HepG2 (cell line): ENCODE measurements around the gene PIGZ. TPM values are rescaled to one million over a fixed set of nuclear protein-coding genes. Genes with fewer than 3 reads are reported as not detected.

Source experiments
- BCL6 ChIP-seq: IDR thresholded peaks from 2 replicates; pipeline ENCODE4 v1.6.1; 2016; ENCODE audit warnings: missing genetic modification reagents, missing compliant biosample characterization
- CEBPG ChIP-seq: IDR thresholded peaks from 2 replicates; pipeline ENCODE4 v1.6.1; 2016
- DR1 ChIP-seq: sonication (generic); formaldehyde crosslinking; IDR thresholded peaks from 2 replicates; pipeline ENCODE4 v1.8.0; 2021; ENCODE audit warnings: mild to moderate bottlenecking, missing genetic modification reagents, inconsistent platforms
- EP300 ChIP-seq, 3 experiments: sonication (generic) in 1 of 3; formaldehyde crosslinking in 1 of 3; IDR thresholded peaks; 2 replicates each; pipeline versions ENCODE4 v1.5.1 to v1.6.1; 2011 to 2020; ENCODE audit warnings: low read depth in 2 of 3, low read length in 2 of 3, borderline replicate concordance in 1 of 3, improper control_type of control experiment in 1 of 3, mild to moderate bottlenecking in 1 of 3, missing genetic modification reagents in 1 of 3, moderate library complexity in 1 of 3
- ESRRA ChIP-seq: sonication (generic); formaldehyde crosslinking; IDR thresholded peaks from 2 replicates; pipeline ENCODE4 v1.5.1; 2020; ENCODE audit warnings: mild to moderate bottlenecking, low read depth, missing genetic modification reagents
- FOXJ3 ChIP-seq: sonication (generic); formaldehyde crosslinking; IDR thresholded peaks from 2 replicates; pipeline ENCODE4 v1.4.0; 2020; ENCODE audit warnings: missing genetic modification reagents, mild to moderate bottlenecking, borderline replicate concordance
- HOMEZ ChIP-seq: IDR thresholded peaks from 2 replicates; pipeline ENCODE4 v1.6.1; 2016; ENCODE audit warnings: low read depth
- NFKBIZ ChIP-seq: IDR thresholded peaks from 2 replicates; pipeline ENCODE4 v1.6.1; 2018; ENCODE audit warnings: missing genetic modification reagents, missing compliant biosample characterization
- SAFB2 ChIP-seq: sonication (generic); formaldehyde crosslinking; IDR thresholded peaks from 2 replicates; pipeline ENCODE4 v1.5.1; 2020; ENCODE audit warnings: missing genetic modification reagents, low read depth, mild to moderate bottlenecking, borderline replicate concordance
- TCF12 ChIP-seq, 2 experiments: fragments of 450-650 bp in 1 of 2; sonication (generic) in 1 of 2; formaldehyde crosslinking in 1 of 2; IDR thresholded peaks; 2 replicates each; pipeline versions ENCODE4 v1.6.1 to v1.8.0; 2017 to 2022; ENCODE audit warnings: antibody characterized with exemption in 1 of 2, mild to moderate bottlenecking in 1 of 2, missing genetic modification reagents in 1 of 2, moderate library complexity in 1 of 2
- TEAD3 ChIP-seq: optimal IDR thresholded peaks from 2 replicates; pipeline ENCODE3; 2016; ENCODE audit warnings: borderline replicate concordance
- XRCC5 ChIP-seq: fragments of 200-400 bp; formaldehyde crosslinking; optimal IDR thresholded peaks from 2 replicates; pipeline ENCODE3; 2017; ENCODE audit warnings: mild to moderate bottlenecking, low read length
- ZNF430 ChIP-seq: sonication (generic); formaldehyde crosslinking; IDR thresholded peaks from 2 replicates; pipeline ENCODE4 v1.9.0; 2021; ENCODE audit warnings: mild to moderate bottlenecking, missing genetic modification reagents
- ZNF441 ChIP-seq: sonication (generic); formaldehyde crosslinking; IDR thresholded peaks from 2 replicates; pipeline ENCODE4 v1.7.0; 2021; ENCODE audit warnings: missing genetic modification reagents, borderline replicate concordance
- ZNF543 ChIP-seq: sonication (generic); formaldehyde crosslinking; IDR thresholded peaks from 2 replicates; pipeline ENCODE4 v1.4.0; 2020; ENCODE audit warnings: mild to moderate bottlenecking, missing genetic modification reagents
- ZNF574 ChIP-seq: sonication (generic); formaldehyde crosslinking; IDR thresholded peaks from 2 replicates; pipeline ENCODE4 v1.4.0; 2020; ENCODE audit warnings: missing genetic modification reagents
- ZNF614 ChIP-seq: IDR thresholded peaks from 2 replicates; pipeline ENCODE4 v1.6.1; 2018; ENCODE audit warnings: missing biosample characterization, missing genetic modification reagents, inconsistent platforms, borderline replicate concordance
- ZNF770 ChIP-seq: sonication (generic); formaldehyde crosslinking; IDR thresholded peaks from 2 replicates; pipeline ENCODE4 v1.5.0; 2020; ENCODE audit warnings: mild to moderate bottlenecking, missing genetic modification reagents
- ZNF788 ChIP-seq: sonication (generic); formaldehyde crosslinking; IDR thresholded peaks from 2 replicates; pipeline ENCODE4 v1.5.0; 2020; ENCODE audit warnings: mild to moderate bottlenecking, missing genetic modification reagents, borderline replicate concordance
- ZSCAN25 ChIP-seq: sonication (generic); formaldehyde crosslinking; IDR thresholded peaks from 2 replicates; pipeline ENCODE4 v1.8.0; 2022; ENCODE audit warnings: mild to moderate bottlenecking, missing genetic modification reagents
- ZSCAN31 ChIP-seq: sonication (generic); formaldehyde crosslinking; IDR thresholded peaks from 2 replicates; pipeline ENCODE4 v1.5.0; 2020; ENCODE audit warnings: low read depth, mild to moderate bottlenecking, missing genetic modification reagents
- polyA plus RNA-seq, 8 experiments: library from polyadenylated mRNA; depleted of rRNA in 3 of 8; stranded (reverse) in 7 of 8; unstranded in 1 of 8; fragments of >200 nt; fragmentation: Illumina TruSeq in 4 of 8; extraction: Trizol in 4 of 8; gene quantifications; 2 replicates each; pipeline versions ENCODE4 v1.2.1 to v1.2.3, GENCODE V29; 2011 to 2016; ENCODE audit warnings: low read depth in 4 of 8, missing spikeins in 1 of 8, mixed read lengths in 1 of 8; ENCODE audit not compliant: insufficient read depth in 1 of 8
- total RNA-seq, 5 experiments: library from RNA; depleted of rRNA; stranded (reverse); fragments of >200 nt; fragmentation: Illumina TruSeq; extraction: Trizol; gene quantifications; 2 replicates each; pipeline ENCODE4 v1.2.3, GENCODE V29; 2016; ENCODE audit warnings: low read depth in 1 of 5

Gene PIGZ
- total and polyA plus RNA-seq, 2 of the 13 experiments (the other 11 are each of a cell fraction or from before 2014, with no cell fraction given), result 4.7 to 60.5 TPM

GRCh38 chr3:196988241-196989029 lies 19.8 kb upstream of the PIGZ start (continued):
- peak; percentile 35; the same call in 1 of the 2 replicates for TF ChIP-seq ZNF543 (CRISPR knock-in tag)
- peak; percentile 38; the same call in 1 of the 2 replicates for TF ChIP-seq ZSCAN31 (CRISPR knock-in tag)
- peak; percentile 54 for TF ChIP-seq TEAD3 (CRISPR knock-in tag)
- TF ChIP-seq ZNF430 (CRISPR knock-in tag), result peak; percentile 85; the same call in 1 of the 2 replicates
- peak; percentile 80 for TF ChIP-seq BCL6 (CRISPR knock-in tag)
- TF ChIP-seq ZNF441 (CRISPR knock-in tag), result 0 out of 2 replicates have a peak, but pooled peaks have one; percentile 24
- peak; percentile 26 for TF ChIP-seq XRCC5
- peak; percentile 73; the same call in 1 of the 2 replicates for TF ChIP-seq FOXJ3 (CRISPR knock-in tag)
- TF ChIP-seq DR1, result no peak
- TF ChIP-seq ZNF788, result peak; percentile 71; the same call in 1 of the 2 replicates
- TF ChIP-seq CEBPG (CRISPR knock-in tag), result peak; percentile 47; the same call in 1 of the 2 replicates
- TF ChIP-seq ZNF614 (CRISPR knock-in tag), result peak; percentile 66; the same call in 1 of the 2 replicates
- 0 out of 2 replicates have a peak, but pooled peaks have one; percentile 23 for TF ChIP-seq HOMEZ (CRISPR knock-in tag)
- peak; percentile 57; the same call in 1 of the 2 replicates for TF ChIP-seq ZNF770
- peak in 1 of 2 experiments; percentile 45; a peak in 1 of 4 replicates for TF ChIP-seq EP300 (IDR thresholded peaks at IDR 0.05; ENCODE audit: low read depth in 2 of 2, low read length in 2 of 2)
- no peak for TF ChIP-seq EP300 (CRISPR knock-in tag; IDR thresholded peaks at IDR 0.05; ENCODE audit: borderline replicate concordance)
- peak; percentile 79 for TF ChIP-seq ZNF574 (CRISPR knock-in tag)
- peak; percentile 54; the same call in 1 of the 2 replicates for TF ChIP-seq ESRRA (CRISPR knock-in tag)
- 0 out of 2 replicates have a peak, but pooled peaks have one; percentile 34 for TF ChIP-seq NFKBIZ (CRISPR knock-in tag)
- 0 out of 2 replicates have a peak, but pooled peaks have one; percentile 44 for TF ChIP-seq ZSCAN25 (CRISPR knock-in tag)
- TF ChIP-seq TCF12 (IDR thresholded peaks at IDR 0.05), result no peak
- TF ChIP-seq TCF12 (CRISPR knock-in tag; IDR thresholded peaks at IDR 0.05), result 0 out of 2 replicates have a peak, but pooled peaks have one; percentile 26
- peak; percentile 73; the same call in 1 of the 2 replicates for TF ChIP-seq SAFB2 (CRISPR knock-in tag)
